OCI-LY3 (cell line): ENCODE data around the gene DGKB.

ENCODE experiments used
- H2AFZ ChIP-seq: fragments of 200-600, 300-600 bp; shearing (Covaris generic); 2 replicates; pipeline ENCODE4 v1.6.0; 2014; ENCODE audit warnings: antibody characterized with exemption, low read depth, low read length
- H3K27ac ChIP-seq: fragments of 200-600, 300-600 bp; sonication (generic); 2 replicates; pipeline ENCODE4 v1.5.1; 2014; ENCODE audit warnings: mild to moderate bottlenecking, low read length, moderate library complexity, mixed read lengths
- H3K27me3 ChIP-seq: fragments of 200-600, 300-600 bp; sonication (generic); 2 replicates; pipeline ENCODE4 v1.6.1; 2014; ENCODE audit warnings: low read depth, low read length, mixed read lengths
- H3K36me3 ChIP-seq: fragments of 200-600, 300-600 bp; sonication (generic); replicated peaks from 2 replicates; pipeline ENCODE3; 2014; ENCODE audit warnings: low read depth, low read length, mixed read lengths
- H3K4me1 ChIP-seq: fragments of 300-600, 200-600 bp; sonication (generic); 2 replicates; pipeline ENCODE4 v1.6.1; 2014; ENCODE audit warnings: low read length, mixed read lengths
- H3K4me2 ChIP-seq: fragments of 200-600, 300-600 bp; sonication (generic); 2 replicates; pipeline ENCODE4 v1.6.1; 2014; ENCODE audit warnings: low read length, mixed read lengths
- H3K4me3 ChIP-seq: fragments of 300-600, 200-600 bp; sonication (generic); 2 replicates; pipeline ENCODE4 v1.5.1; 2014; ENCODE audit warnings: antibody characterized with exemption, mild to moderate bottlenecking, low read length, moderate library complexity
- H3K79me2 ChIP-seq: fragments of 300-600, 200-600 bp; shearing (Covaris generic); 2 replicates; pipeline ENCODE4 v1.6.1; 2014; ENCODE audit warnings: mild to moderate bottlenecking, low read length, mixed read lengths
- H3K9ac ChIP-seq: fragments of 300-600, 200-600 bp; shearing (Covaris generic); 2 replicates; pipeline ENCODE4 v1.6.0; 2014; ENCODE audit warnings: mild to moderate bottlenecking, low read length, moderate library complexity
- H3K9me3 ChIP-seq: fragments of 200-600, 300-600 bp; shearing (Covaris generic); 2 replicates; pipeline ENCODE4 v1.6.1; 2014; ENCODE audit warnings: low read length, mixed read lengths; ENCODE audit not compliant: insufficient read depth
- H4K20me1 ChIP-seq: fragments of 200-600, 300-600 bp; sonication (generic); 2 replicates; pipeline ENCODE4 v1.6.1; 2016; ENCODE audit warnings: low read length, mixed read lengths; ENCODE audit not compliant: insufficient read depth
- CTCF ChIP-seq: fragments of 200-600, 300-600 bp; sonication (generic); IDR thresholded peaks from 2 replicates; pipeline ENCODE4 v1.5.1; 2014; ENCODE audit warnings: antibody characterized with exemption, low read length, low read depth
- EZH2phosphoT487 ChIP-seq: fragments of 200-600 bp; shearing (Covaris generic); IDR thresholded peaks from 2 replicates; pipeline ENCODE4 v1.6.1; 2018; ENCODE audit warnings: antibody characterized with exemption, mixed run types, low read depth

Gene DGKB

GRCh38 chr7:14604606-14605005, 297.9 kb downstream of the DGKB start:
- H2AFZ ChIP-seq = no peak overlapping the region
- H4K20me1 ChIP-seq = no peaks in the 10 kb centered on the region
- H3K27me3 ChIP-seq = no peaks in the 10 kb centered on the region
- no peak for TF ChIP-seq CTCF
- no peak for TF ChIP-seq EZH2phosphoT487
- H3K4me2 ChIP-seq = no peak overlapping the region
- no peak overlapping the region for H3K4me3 ChIP-seq
- no peak overlapping the region for H3K9ac ChIP-seq
- no peaks in the 10 kb centered on the region for H3K4me1 ChIP-seq
- no peaks in the 10 kb centered on the region for H3K79me2 ChIP-seq
- H3K36me3 ChIP-seq = no peaks in the 10 kb centered on the region
- no peak overlapping the region for H3K27ac ChIP-seq
- H3K9me3 ChIP-seq = no peaks in the 10 kb centered on the region

GRCh38 chr7:14602851-14603250, 299.7 kb downstream of the DGKB start:
- H3K9me3 ChIP-seq = no peaks in the 10 kb centered on the region
- no peak for TF ChIP-seq EZH2phosphoT487

GRCh38 chr7:14600766-14601367, 301.7 kb downstream of the DGKB start:
- TF ChIP-seq CTCF (no peak), EZH2phosphoT487 (no peak)
- Histone ChIP-seq H3K79me2 (no peaks in the 10 kb centered on the region), H3K9me3 (no peaks in the 10 kb centered on the region), H3K27me3 (no peaks in the 10 kb centered on the region), H3K4me1 (no peaks in the 10 kb centered on the region), H3K4me2 (no peak overlapping the region), H4K20me1 (no peaks in the 10 kb centered on the region), H2AFZ (no peak overlapping the region), H3K36me3 (no peaks in the 10 kb centered on the region), H3K9ac (no peak overlapping the region), H3K27ac (no peak overlapping the region), H3K4me3 (no peak overlapping the region)

More at GRCh38 chr7:14602851-14603250, 299.7 kb downstream of the DGKB start:
- Histone ChIP-seq H3K36me3 (no peaks in the 10 kb centered on the region), H4K20me1 (no peaks in the 10 kb centered on the region), H3K79me2 (no peaks in the 10 kb centered on the region), H2AFZ (no peak overlapping the region), H3K27ac (no peak overlapping the region), H3K9ac (no peak overlapping the region), H3K4me3 (no peak overlapping the region), H3K27me3 (no peaks in the 10 kb centered on the region), H3K4me2 (no peak overlapping the region), H3K4me1 (no peaks in the 10 kb centered on the region)

GRCh38 chr7:14598978-14599377, 303.6 kb downstream of the DGKB start:
- H3K4me1 ChIP-seq = no peaks in the 10 kb centered on the region
- no peak overlapping the region for H2AFZ ChIP-seq
- H3K9ac ChIP-seq = no peak overlapping the region
- H4K20me1 ChIP-seq = no peaks in the 10 kb centered on the region
- H3K9me3 ChIP-seq = no peaks in the 10 kb centered on the region
- H3K79me2 ChIP-seq = no peaks in the 10 kb centered on the region
- no peaks in the 10 kb centered on the region for H3K36me3 ChIP-seq
- TF ChIP-seq CTCF (no peak), EZH2phosphoT487 (no peak)
- H3K27me3 ChIP-seq = no peaks in the 10 kb centered on the region
- no peak overlapping the region for H3K27ac ChIP-seq
- no peak overlapping the region for H3K4me3 ChIP-seq
- H3K4me2 ChIP-seq = no peak overlapping the region
